Measurements from ENCODE around the gene RAPGEF2.

DNA sequence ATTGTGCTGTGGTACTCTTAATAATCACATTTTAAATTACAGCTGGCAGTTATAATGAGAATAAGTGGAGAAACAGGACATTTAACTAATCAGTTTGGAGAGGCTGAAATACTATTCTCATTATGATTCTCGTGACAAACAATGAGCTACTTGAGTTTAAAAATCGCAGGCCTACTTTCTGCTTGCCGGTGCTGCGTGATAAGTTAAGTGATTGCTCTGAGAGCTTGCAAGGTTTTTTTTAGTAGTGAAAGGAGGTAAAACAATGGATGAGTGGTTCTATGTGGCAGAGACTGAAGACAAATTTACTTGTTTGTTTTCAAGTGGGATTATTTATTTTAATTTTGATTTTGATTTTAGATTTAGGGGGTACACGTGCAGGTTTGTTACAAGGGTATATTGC, 114.0 kb downstream of the RAPGEF2 start:
- TF ChIP-seq, protein P1, sequence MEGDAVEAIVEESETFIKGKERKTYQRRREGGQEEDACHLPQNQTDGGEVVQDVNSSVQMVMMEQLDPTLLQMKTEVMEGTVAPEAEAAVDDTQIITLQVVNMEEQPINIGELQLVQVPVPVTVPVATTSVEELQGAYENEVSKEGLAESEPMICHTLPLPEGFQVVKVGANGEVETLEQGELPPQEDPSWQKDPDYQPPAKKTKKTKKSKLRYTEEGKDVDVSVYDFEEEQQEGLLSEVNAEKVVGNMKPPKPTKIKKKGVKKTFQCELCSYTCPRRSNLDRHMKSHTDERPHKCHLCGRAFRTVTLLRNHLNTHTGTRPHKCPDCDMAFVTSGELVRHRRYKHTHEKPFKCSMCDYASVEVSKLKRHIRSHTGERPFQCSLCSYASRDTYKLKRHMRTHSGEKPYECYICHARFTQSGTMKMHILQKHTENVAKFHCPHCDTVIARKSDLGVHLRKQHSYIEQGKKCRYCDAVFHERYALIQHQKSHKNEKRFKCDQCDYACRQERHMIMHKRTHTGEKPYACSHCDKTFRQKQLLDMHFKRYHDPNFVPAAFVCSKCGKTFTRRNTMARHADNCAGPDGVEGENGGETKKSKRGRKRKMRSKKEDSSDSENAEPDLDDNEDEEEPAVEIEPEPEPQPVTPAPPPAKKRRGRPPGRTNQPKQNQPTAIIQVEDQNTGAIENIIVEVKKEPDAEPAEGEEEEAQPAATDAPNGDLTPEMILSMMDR (IDR thresholded peaks at IDR 0.05), result no peak
- TF ChIP-seq EZH2 (IDR thresholded peaks at IDR 0.05; ENCODE audit: borderline replicate concordance, insufficient read depth, low read depth, low read length, poor library complexity, severe bottlenecking), result no peak

Data from B cell (primary cell).